H9 (cell line): Measurements from ENCODE around the gene SLC9A2. TPM values are rescaled to one million over a fixed set of nuclear protein-coding genes. Genes with fewer than 3 reads are reported as not detected.

Experiments used
- DNase-seq: peaks from one replicate; pipeline ENCODE4 v3.0.0-alpha.2; 2017
- H2AFZ ChIP-seq: one replicate; pipeline ENCODE4 v1.6.1; 2013; ENCODE audit warnings: mild to moderate bottlenecking, low read length, control low read depth, moderate library complexity
- H2AK5ac ChIP-seq: 2 replicates; pipeline ENCODE4 v1.6.1; 2013; ENCODE audit warnings: low read length, control low read depth, mixed read lengths; ENCODE audit not compliant: insufficient read length
- H2BK120ac ChIP-seq: one replicate; pipeline ENCODE4 v1.6.1; 2013; ENCODE audit warnings: low read depth, mild to moderate bottlenecking, low read length, control low read depth, inconsistent platforms; ENCODE audit not compliant: poor library complexity, severe bottlenecking
- H2BK12ac ChIP-seq: 2 replicates; pipeline ENCODE4 v1.6.1; 2013; ENCODE audit warnings: low read length, control low read depth, mixed read lengths, low read depth; ENCODE audit not compliant: insufficient read length
- H2BK15ac ChIP-seq: 2 replicates; pipeline ENCODE4 v1.6.1; 2013; ENCODE audit warnings: low read depth, low read length, control low read depth
- H2BK20ac ChIP-seq: one replicate; pipeline ENCODE4 v1.6.1; 2013; ENCODE audit warnings: low read depth, mild to moderate bottlenecking, low read length, control low read depth, inconsistent platforms; ENCODE audit not compliant: poor library complexity, severe bottlenecking
- H2BK5ac ChIP-seq: 2 replicates; pipeline ENCODE4 v1.6.1; 2013; ENCODE audit warnings: low read length, control low read depth, mixed read lengths; ENCODE audit not compliant: insufficient read length
- H3K14ac ChIP-seq: 2 replicates; pipeline ENCODE4 v1.6.1; 2013; ENCODE audit warnings: low read length, control low read depth; ENCODE audit not compliant: insufficient read depth
- H3K18ac ChIP-seq: 2 replicates; pipeline ENCODE4 v1.6.1; 2013; ENCODE audit warnings: low read depth, mild to moderate bottlenecking, mixed read lengths, low read length, control low read depth; ENCODE audit not compliant: insufficient read length
- H3K23ac ChIP-seq: 2 replicates; pipeline ENCODE4 v1.6.1; 2013; ENCODE audit warnings: low read length, control low read depth, mixed read lengths, low read depth; ENCODE audit not compliant: insufficient read length
- H3K23me2 ChIP-seq: 2 replicates; pipeline ENCODE4 v1.6.1; 2013; ENCODE audit warnings: low read depth, mild to moderate bottlenecking, mixed read lengths, low read length, control low read depth; ENCODE audit not compliant: insufficient read length, poor library complexity, severe bottlenecking
- H3K27ac ChIP-seq: 2 replicates; pipeline ENCODE4 v1.5.1; 2013; ENCODE audit warnings: low read length, control low read depth, mixed read lengths, low read depth; ENCODE audit not compliant: insufficient read length
- H3K27me3 ChIP-seq: 2 replicates; pipeline ENCODE4 v1.6.1; 2013; ENCODE audit warnings: low read length, control low read depth, inconsistent platforms; ENCODE audit not compliant: insufficient read depth
- H3K4ac ChIP-seq: 2 replicates; pipeline ENCODE4 v1.6.1; 2013; ENCODE audit warnings: low read depth, mild to moderate bottlenecking, control low read depth, inconsistent platforms, low read length, moderate library complexity
- H3K4me1 ChIP-seq: 2 replicates; pipeline ENCODE4 v1.6.1; 2013; ENCODE audit warnings: low read length, control low read depth, inconsistent platforms; ENCODE audit not compliant: insufficient read depth
- H3K4me2 ChIP-seq: 2 replicates; pipeline ENCODE4 v1.6.1; 2013; ENCODE audit warnings: low read length, control low read depth, mixed read lengths; ENCODE audit not compliant: insufficient read length, insufficient read depth
- H3K56ac ChIP-seq: 2 replicates; pipeline ENCODE4 v1.6.1; 2013; ENCODE audit warnings: low read depth, mild to moderate bottlenecking, mixed read lengths, low read length, control low read depth; ENCODE audit not compliant: insufficient read length
- H3K79me1 ChIP-seq: 2 replicates; pipeline ENCODE4 v1.6.1; 2013; ENCODE audit warnings: low read depth, mild to moderate bottlenecking, moderate library complexity, low read length, control low read depth, inconsistent platforms; ENCODE audit not compliant: insufficient read depth, poor library complexity, severe bottlenecking
- H3K79me2 ChIP-seq: 2 replicates; pipeline ENCODE4 v1.6.1; 2013; ENCODE audit warnings: low read length, control low read depth, inconsistent platforms; ENCODE audit not compliant: insufficient read depth
- H3K9ac ChIP-seq: 2 replicates; pipeline ENCODE4 v1.6.1; 2013; ENCODE audit warnings: low read length, control low read depth, mixed read lengths; ENCODE audit not compliant: insufficient read length; ENCODE audit errors: extremely low read depth
- H3K9me3 ChIP-seq: one replicate; pipeline ENCODE4 v1.6.1; 2013; ENCODE audit warnings: low read depth, low read length, inconsistent platforms; ENCODE audit not compliant: control insufficient read depth
- H3T11ph ChIP-seq: one replicate; pipeline ENCODE4 v1.6.1; 2013; ENCODE audit warnings: mild to moderate bottlenecking, low read length, control low read depth, inconsistent platforms
- H4K20me1 ChIP-seq: one replicate; pipeline ENCODE4 v1.6.1; 2013; ENCODE audit not compliant: control insufficient read depth, insufficient read length, insufficient read depth
- H4K5ac ChIP-seq: 2 replicates; pipeline ENCODE4 v1.6.1; 2013; ENCODE audit warnings: low read depth, mild to moderate bottlenecking, mixed read lengths, low read length, control low read depth; ENCODE audit not compliant: insufficient read length
- H4K8ac ChIP-seq: replicated peaks from 2 replicates; pipeline ENCODE4 v1.6.1; 2013; ENCODE audit warnings: low read length, control low read depth, mixed read lengths, low read depth; ENCODE audit not compliant: insufficient read length
- H4K91ac ChIP-seq: 2 replicates; pipeline ENCODE4 v1.6.1; 2013; ENCODE audit warnings: low read depth, mild to moderate bottlenecking, moderate library complexity, mixed read lengths, low read length, control low read depth; ENCODE audit not compliant: insufficient read length
- H3K27ac Mint-ChIP-seq, 3 experiments: 2 replicates in 2 of 3; 3 replicates in 1 of 3; pipeline ENCODE4 v1.8.0; 2020 to 2021; ENCODE audit warnings: mixed read lengths in 3 of 3, mild to moderate bottlenecking in 1 of 3, moderate library complexity in 1 of 3
- H3K27me3 Mint-ChIP-seq: 2 replicates; pipeline ENCODE4 v1.8.0; 2021; ENCODE audit warnings: low read depth, mild to moderate bottlenecking, moderate library complexity, mixed read lengths
- H3K36me3 Mint-ChIP-seq, 3 experiments: 2 replicates in 2 of 3; 3 replicates in 1 of 3; pipeline ENCODE4 v1.8.0; 2020 to 2021; ENCODE audit warnings: low read depth in 3 of 3, mixed read lengths in 3 of 3; ENCODE audit not compliant: insufficient read depth in 1 of 3
- H3K4me1 Mint-ChIP-seq, 2 experiments: 2 replicates each; pipeline ENCODE4 v1.8.0; 2020; ENCODE audit warnings: mixed read lengths in 2 of 2
- H3K4me3 Mint-ChIP-seq, 2 experiments: 2 replicates in 1 of 2; 3 replicates in 1 of 2; pipeline ENCODE4 v1.8.0; 2020 to 2021; ENCODE audit warnings: mild to moderate bottlenecking in 2 of 2, mixed read lengths in 2 of 2, moderate library complexity in 1 of 2
- H3K9me3 Mint-ChIP-seq, 2 experiments: 2 replicates in 1 of 2; 3 replicates in 1 of 2; pipeline ENCODE4 v1.8.0; 2020; ENCODE audit warnings: mild to moderate bottlenecking in 2 of 2, mixed read lengths in 2 of 2, moderate library complexity in 1 of 2
- WGBS: extraction: QIAGEN DNeasy Blood & Tissue Kit; methylation state at CpG from one replicate; pipeline ENCODE4 v1.1.7; 2013; ENCODE audit warnings: missing lambda C conversion rate, low lambda C conversion rate, mixed read lengths; ENCODE audit not compliant: insufficient read length; ENCODE audit errors: extremely low coverage; 5-methylcytosine and 5-hydroxymethylcytosine counted together
- total RNA-seq: library from RNA; stranded (reverse); gene quantifications from 2 replicates; pipeline ENCODE4 v1.2.1, GENCODE V29; 2021
- TF ChIP-seq, protein P1 (sequence below): fragments of 200-600 bp; sonication (generic); conservative IDR thresholded peaks from 3 replicates; pipeline ENCODE4 v1.8.0; 2021; ENCODE audit warnings: antibody characterized with exemption, mild to moderate bottlenecking

The SLC9A2 gene
- total RNA-seq, 1 experiment from 2014 or later, result 0.04 TPM

DNA sequence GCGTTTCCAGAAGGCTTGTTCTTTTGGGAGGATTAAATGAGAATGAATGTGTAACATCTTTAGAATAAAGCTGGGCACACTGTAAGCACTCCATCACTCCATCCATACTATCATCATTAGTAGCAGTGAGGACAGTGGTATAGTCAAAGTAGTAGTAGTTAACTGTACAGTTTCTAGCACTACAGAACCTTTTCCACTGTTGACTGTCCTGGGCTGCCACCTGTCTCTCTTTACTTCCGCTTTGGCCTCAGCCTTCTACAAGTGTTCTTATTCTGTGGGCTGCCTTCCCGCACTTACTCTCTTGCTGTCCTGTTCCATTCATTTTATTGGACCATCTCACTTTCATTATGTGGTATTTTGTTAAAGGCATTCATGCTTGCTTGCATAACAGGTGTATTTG, 3.3 kb downstream of the SLC9A2 start:
- Histone ChIP-seq H2BK15ac (no peak overlapping the region), H3K79me1 (no peaks in the 10 kb centered on the region), H4K20me1 (no peaks in the 10 kb centered on the region), H3K23ac (no peak overlapping the region), H3K4me1 (peaks cover 2% of the 10 kb centered on the region; the same call in 1 of the 2 replicates), H2AFZ (no peak overlapping the region), H3K9me3 (no peaks in the 10 kb centered on the region), H3K14ac (no peak overlapping the region), H3K56ac (no peak overlapping the region), H2BK5ac (no peak overlapping the region), H3K23me2 (peaks cover 7% of the 10 kb centered on the region), H2AK5ac (no peak overlapping the region), H4K91ac (no peak overlapping the region), H3K27me3 (peaks cover 16% of the 10 kb centered on the region; the same call in 1 of the 2 replicates), H3K4ac (no peak overlapping the region), H3T11ph (no peak overlapping the region), H2BK20ac (no peak overlapping the region), H2BK12ac (no peak overlapping the region), H2BK120ac (no peak overlapping the region), H3K18ac (no peak overlapping the region), H3K9ac (no peak overlapping the region), H3K79me2 (no peaks in the 10 kb centered on the region), H3K4me2 (no peak overlapping the region), H4K5ac (no peak overlapping the region), H4K8ac (no peak overlapping the region), H3K27ac (no peak overlapping the region)
- no peak for DNase-seq
- Mint-ChIP-seq H3K9me3 (peaks cover 0 to 5% of the 10 kb centered on the region in 2 experiments; a peak in 2 of 5 replicates), H3K4me3 (no peak overlapping the region), H3K27ac (no peak overlapping the region), H3K27me3 (peaks cover 60% of the 10 kb centered on the region), H3K36me3 (peaks cover 0 to 1% (median 0%) of the 10 kb centered on the region in 3 experiments; a peak in 1 of 7 replicates), H3K4me1 (peaks cover 15 to 17% of the 10 kb centered on the region in 2 experiments)
- TF ChIP-seq, protein P1, sequence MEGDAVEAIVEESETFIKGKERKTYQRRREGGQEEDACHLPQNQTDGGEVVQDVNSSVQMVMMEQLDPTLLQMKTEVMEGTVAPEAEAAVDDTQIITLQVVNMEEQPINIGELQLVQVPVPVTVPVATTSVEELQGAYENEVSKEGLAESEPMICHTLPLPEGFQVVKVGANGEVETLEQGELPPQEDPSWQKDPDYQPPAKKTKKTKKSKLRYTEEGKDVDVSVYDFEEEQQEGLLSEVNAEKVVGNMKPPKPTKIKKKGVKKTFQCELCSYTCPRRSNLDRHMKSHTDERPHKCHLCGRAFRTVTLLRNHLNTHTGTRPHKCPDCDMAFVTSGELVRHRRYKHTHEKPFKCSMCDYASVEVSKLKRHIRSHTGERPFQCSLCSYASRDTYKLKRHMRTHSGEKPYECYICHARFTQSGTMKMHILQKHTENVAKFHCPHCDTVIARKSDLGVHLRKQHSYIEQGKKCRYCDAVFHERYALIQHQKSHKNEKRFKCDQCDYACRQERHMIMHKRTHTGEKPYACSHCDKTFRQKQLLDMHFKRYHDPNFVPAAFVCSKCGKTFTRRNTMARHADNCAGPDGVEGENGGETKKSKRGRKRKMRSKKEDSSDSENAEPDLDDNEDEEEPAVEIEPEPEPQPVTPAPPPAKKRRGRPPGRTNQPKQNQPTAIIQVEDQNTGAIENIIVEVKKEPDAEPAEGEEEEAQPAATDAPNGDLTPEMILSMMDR, result no peak
- WGBS, result no CpG with 5 or more reads among the region's 3 CpGs
